Head of caudate nucleus (tissue), 42 donors: ENCODE data around the gene SH3RF2.
A peak's percentile ranks its signal among the peaks of the same experiment; 100 is the strongest.

Experiments
- DNase-seq, 42 donors: peaks; one replicate each; pipeline versions ENCODE4 v3.0.0 to v3.0.0-alpha.2; 2020 to 2021; ENCODE audit warnings: mixed read lengths in 7 of 42
- intact Hi-C: fragments of 100-400 bp; cut with DNase I; formaldehyde crosslinking; loops from one replicate; pipeline ENCODE4 v1.15.0; 2022

Gene SH3RF2

DNA sequence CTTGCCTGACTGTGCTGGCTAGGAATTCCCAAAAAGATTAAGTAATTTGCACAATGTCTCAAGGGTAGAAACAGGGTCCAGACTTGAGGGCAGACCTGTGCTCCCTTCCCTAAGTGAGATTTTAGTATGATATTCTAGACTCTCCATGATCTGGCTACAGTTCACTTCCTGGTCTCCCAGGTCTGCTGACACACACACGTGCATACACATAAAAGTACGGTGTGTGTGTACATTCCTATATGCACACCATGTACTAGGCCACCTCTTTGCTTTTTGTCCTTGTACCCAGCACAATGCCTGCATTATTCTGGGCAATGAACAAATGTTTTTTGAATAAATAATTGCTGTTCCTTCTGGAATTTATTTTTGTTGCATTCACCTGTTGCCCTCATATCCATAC is 83.7 kb downstream of the SH3RF2 start:
- DNase-seq = no peak
- intact Hi-C loops = no loop called here

- DNase-seq = no peak
- intact Hi-C loops = no loop called here
Observed at GRCh38 chr5:146024034-146024433, 87.7 kb downstream of the SH3RF2 start.

GRCh38 chr5:146025114-146025680 is 88.8 kb downstream of the SH3RF2 start:
- DNase-seq = no peak
- intact Hi-C loops = no loop called here

- DNase-seq = no peak
- intact Hi-C loops = no loop called here
Observed at GRCh38 chr5:146025681-146026080, 89.3 kb downstream of the SH3RF2 start.

GRCh38 chr5:146026307-146027010 is 90.1 kb downstream of the SH3RF2 start:
- intact Hi-C loops = no loop called here
- DNase-seq = no peak

DNA sequence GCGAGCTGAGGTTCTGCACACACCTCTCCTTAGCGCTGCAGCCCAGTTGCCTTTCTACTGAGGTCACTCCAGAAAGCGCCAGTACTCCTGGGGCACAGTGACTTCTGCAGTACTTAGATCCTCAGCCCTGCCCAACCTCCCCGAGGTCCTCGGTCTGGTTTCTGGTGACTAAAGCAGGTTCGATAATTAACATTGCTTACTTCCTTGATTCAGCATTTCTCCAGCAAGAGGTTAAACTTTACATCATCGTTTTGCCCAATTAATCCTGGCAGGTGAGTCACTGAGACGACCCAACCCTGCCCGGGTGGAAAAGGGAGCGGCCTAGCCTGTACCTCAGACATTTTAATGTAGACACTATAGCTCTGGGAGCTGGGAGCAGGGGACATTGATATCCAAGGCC is 91.4 kb downstream of the SH3RF2 start:
- DNase-seq = peak in 24 of 42 donors; percentile 12 to 67 (median 34)
- intact Hi-C loops = no loop called here

- no peak for DNase-seq
- intact Hi-C loops = no loop called here
Observed at GRCh38 chr5:146032911-146033310, 96.5 kb downstream of the SH3RF2 start.

GRCh38 chr5:146034127-146034526 is 97.7 kb downstream of the SH3RF2 start:
- DNase-seq = no peak
- intact Hi-C loops = no loop called here

- intact Hi-C loops = no loop called here
- no peak for DNase-seq
Observed at GRCh38 chr5:146034605-146035004, 98.2 kb downstream of the SH3RF2 start.

DNA sequence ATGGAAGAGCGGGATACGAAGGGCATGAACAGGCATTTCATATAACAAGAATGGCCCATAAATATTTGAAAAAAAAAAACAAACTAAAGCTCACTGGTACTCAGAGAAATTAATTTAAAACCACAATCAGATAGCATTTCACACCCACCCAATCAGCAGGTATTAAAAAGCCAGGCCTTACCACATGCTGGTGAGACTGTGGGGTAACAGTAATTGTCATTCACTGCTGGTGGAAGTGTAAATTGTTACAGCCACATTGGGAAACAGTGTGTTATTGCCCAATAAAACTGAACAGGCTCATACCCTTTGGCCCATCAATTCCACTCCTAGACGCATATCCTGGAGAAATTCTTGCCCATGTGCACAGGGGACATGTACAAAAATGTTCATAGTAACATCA is 103.0 kb downstream of the SH3RF2 start:
- intact Hi-C loops = no loop called here
- DNase-seq = no peak

- intact Hi-C loops = no loop called here
- DNase-seq = no peak
Observed at GRCh38 chr5:146040527-146040926, 104.1 kb downstream of the SH3RF2 start.

DNA sequence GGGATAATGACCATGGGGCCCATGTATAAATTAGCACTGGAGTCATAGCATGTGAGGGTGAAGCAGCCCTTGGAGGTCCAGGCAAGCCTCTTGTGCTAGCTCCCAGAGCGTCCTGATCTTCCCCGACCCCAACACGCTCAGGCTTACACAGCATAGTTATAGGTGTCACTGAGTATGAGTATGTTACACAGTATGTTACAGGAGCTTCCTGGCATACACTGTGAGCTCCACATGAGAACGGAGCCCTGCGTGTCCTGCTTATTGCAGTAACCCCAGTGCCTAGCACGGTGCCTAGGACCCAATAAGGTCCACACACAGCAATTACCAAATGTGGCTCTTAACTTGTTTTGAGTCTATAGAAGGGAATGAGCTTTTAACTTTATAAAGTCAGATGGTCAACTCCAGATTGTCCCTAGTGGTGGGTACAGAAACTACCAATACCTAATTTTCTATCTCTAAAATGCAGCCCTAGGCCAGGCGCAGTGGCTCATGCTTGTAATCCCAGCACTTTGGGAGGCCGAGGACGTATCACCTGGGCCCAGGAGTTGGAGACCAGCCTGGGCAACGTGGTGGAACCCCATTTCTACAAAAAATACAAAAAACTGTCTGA is 104.9 kb downstream of the SH3RF2 start:
- intact Hi-C loops = no loop called here
- DNase-seq = peak in 1 of 42 donors; percentile 28

DNA sequence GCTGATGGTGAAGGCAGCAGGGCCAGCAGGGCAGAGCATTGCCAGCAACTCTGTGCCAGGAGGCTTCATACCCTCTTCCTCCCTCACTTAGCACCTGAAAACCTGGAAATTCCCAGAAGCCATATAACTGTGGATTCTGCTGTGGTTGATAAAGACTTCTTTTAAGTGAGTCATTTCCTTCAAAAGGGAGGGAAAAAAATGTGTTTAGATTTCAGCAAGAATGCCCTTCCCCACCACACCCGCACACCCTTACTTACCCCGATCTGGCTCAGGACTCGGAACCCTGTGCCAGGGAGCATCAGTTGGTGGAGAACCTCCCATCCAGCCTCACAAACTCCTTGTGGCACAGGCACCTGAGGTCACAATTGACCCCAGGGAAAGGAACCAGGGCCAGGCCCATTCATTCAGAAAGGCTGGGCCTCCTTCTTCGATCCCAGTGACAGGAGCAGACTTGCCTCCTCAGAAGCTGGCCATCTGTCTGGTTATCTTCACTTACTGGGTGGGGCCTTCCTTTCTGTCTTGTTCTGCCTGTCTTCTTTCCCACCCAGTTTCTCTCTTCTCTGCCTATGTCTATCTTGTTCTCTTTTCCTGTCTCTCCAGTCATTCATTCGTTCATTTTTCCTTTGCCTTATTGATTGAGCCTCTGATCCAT is 106.4 kb downstream of the SH3RF2 start:
- intact Hi-C loops = no loop called here
- DNase-seq = peak in 1 of 42 donors; percentile 38

DNA sequence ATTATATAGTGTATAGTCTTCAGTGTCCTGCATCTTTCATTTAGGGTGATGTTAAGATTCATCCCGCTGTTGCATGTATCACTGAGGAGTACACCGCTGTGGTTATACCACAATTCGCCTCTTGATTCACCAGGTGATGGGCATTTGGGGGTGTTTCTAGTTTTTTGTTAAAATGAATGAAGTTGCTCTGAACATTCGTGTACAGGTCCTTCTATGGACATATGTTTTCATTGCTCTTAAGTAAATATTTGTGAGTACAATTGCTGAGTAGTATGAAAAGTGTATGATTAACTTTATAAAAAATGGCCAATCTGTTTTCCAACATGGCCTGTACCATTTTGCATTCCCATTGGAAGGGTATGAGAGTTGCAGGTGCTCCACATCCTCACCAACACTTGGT is 107.3 kb downstream of the SH3RF2 start:
- intact Hi-C loops = no loop called here
- DNase-seq = peak in 1 of 42 donors; percentile 8

GRCh38 chr5:146047396-146047795 is 111.0 kb downstream of the SH3RF2 start:
- intact Hi-C loops = no loop called here

DNA sequence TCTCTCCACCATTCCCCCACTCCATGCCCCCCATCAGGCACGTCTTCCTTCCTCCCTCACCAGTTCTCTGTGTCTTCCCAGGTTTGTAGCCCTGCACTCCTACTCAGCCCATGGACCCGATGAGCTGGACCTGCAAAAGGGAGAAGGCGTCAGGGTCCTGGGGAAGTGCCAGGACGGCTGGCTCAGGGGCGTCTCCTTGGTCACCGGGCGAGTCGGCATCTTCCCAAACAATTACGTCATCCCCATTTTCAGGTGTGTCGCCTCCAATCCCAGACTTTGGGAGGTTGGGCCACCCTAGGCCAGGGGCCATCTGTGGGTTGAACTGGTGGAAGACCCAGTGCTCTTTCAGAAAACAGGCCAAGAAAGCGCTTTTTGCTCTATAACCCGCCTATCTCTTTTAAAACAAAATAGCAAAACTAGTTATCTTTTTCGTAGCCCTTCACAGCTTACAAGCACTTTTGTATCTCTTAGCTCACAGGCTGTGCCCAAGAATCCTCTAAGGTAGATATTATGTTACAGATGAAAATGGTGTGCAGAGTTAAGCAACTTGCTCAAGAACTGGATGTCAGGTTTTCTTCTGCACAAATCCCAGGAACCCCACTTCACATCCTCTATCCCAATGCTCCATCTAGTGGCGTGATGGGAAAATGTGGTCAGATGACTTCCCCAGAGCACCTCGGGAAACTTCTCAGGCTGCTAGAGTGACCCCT is 112.8 kb downstream of the SH3RF2 start:
- intact Hi-C loops = no loop called here
- peak in 38 of 42 donors; percentile 24 to 81 (median 56) for DNase-seq

More at GRCh38 chr5:146047396-146047795, 111.0 kb downstream of the SH3RF2 start:
- no peak for DNase-seq

- DNase-seq = no peak
- intact Hi-C loops = no loop called here
Observed at GRCh38 chr5:146049704-146050026, 113.3 kb downstream of the SH3RF2 start.

DNA sequence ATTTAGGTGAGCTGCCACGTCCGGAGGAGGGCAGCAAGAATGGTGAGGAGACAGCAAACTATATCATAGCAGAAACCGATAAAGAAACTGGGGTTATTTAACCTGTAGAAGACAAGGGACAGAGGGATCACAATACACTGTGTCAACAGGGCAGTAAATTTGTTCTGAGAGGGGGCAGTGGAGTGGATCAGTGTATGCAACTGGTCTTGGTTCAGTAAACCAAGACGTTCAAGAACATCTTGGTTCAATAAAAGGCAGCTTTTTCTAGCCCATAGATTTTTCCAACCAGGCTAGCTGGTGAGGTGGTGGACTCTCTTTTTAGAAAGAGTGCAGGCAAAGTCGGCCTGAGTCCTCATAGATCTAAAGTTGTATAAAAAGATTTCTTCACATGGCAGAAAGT is 113.7 kb downstream of the SH3RF2 start:
- no peak for DNase-seq
- intact Hi-C loops = no loop called here

- DNase-seq = peak in 15 of 42 donors; percentile 21 to 83 (median 41)
- intact Hi-C loops = no loop called here
Observed at GRCh38 chr5:146051678-146052077, 115.3 kb downstream of the SH3RF2 start.

DNA sequence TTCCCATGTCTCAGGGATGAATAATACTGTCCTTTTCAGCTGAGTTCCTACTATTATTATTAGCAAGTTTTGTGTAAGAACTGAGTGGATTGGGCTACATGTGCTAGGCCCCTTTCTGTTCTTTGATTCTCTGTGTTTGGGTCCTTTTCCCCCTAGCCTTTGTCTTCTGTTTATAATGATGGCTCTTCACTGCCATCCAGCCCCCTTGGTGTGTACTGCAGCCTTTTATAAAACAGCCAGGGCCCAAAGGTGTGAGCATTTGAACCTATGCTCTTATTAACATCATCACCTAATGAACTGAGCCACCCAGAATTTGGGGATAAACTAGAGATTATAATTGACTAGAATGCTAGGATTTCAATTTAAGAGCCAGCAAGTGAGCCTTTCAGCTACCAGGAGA is 116.4 kb downstream of the SH3RF2 start:
- DNase-seq = no peak
- intact Hi-C loops = no loop called here
